ENCODE data around the gene CTBP1.
"Not testable (repeated sequence)": the region's sequence is repeated elsewhere in the genome, so short reads cannot be mapped to it uniquely, and the experiment has no call there.

The CTBP1 gene

GRCh38 chr4:1237981-1238675 lies 10.8 kb downstream of the CTBP1 start:
- H3K9me3 ChIP-seq (ENCODE audit: insufficient read depth, low read depth, low read length): no peaks in the 10 kb centered on the region
- H3K79me2 ChIP-seq (ENCODE audit: insufficient read depth, low read length): peaks cover 50% of the 10 kb centered on the region
- H3K36me3 ChIP-seq (ENCODE audit: insufficient read depth, low read length): peaks cover 74% of the 10 kb centered on the region; the same call in 1 of the 2 replicates
- no peak overlapping the region for H3K4me2 ChIP-seq (ENCODE audit: low read depth, low read length, poor library complexity, severe bottlenecking)
- no peaks in the 10 kb centered on the region for H3K9me2 ChIP-seq (replicated peaks; ENCODE audit: low read depth, low read length)
- H3K4me3 ChIP-seq (ENCODE audit: low read length, poor library complexity, severe bottlenecking): no peak overlapping the region
- no peak overlapping the region for H2AFZ ChIP-seq (ENCODE audit: low read length)
- peaks cover 49% of the 10 kb centered on the region for H4K20me1 ChIP-seq (ENCODE audit: insufficient read depth, low read length, poor library complexity, severe bottlenecking)
- H3K4me1 ChIP-seq (ENCODE audit: insufficient read depth, low read length, poor library complexity, severe bottlenecking): no peaks in the 10 kb centered on the region
- H3K27me3 ChIP-seq (ENCODE audit: insufficient read depth, low read length, poor library complexity, severe bottlenecking): no peaks in the 10 kb centered on the region
- no peaks in the 10 kb centered on the region for H3F3A ChIP-seq (ENCODE audit: low read depth)
- TF ChIP-seq EZH2phosphoT487 (IDR thresholded peaks at IDR 0.05; ENCODE audit: borderline replicate concordance): no peak
- no peak for TF ChIP-seq CTCF (conservative IDR thresholded peaks at IDR 0.05; ENCODE audit: low read length)
- no peak overlapping the region for H3K9ac ChIP-seq (ENCODE audit: low read depth, low read length, poor library complexity, severe bottlenecking)

GRCh38 chr4:1237261-1237660 lies 11.7 kb downstream of the CTBP1 start:
- not testable (repeated sequence) for H3F3A ChIP-seq (ENCODE audit: low read depth); H3K27me3 ChIP-seq (ENCODE audit: insufficient read depth, low read length, poor library complexity, severe bottlenecking); H3K4me2 ChIP-seq (ENCODE audit: low read depth, low read length, poor library complexity, severe bottlenecking); H2AFZ ChIP-seq (ENCODE audit: low read length); H3K9ac ChIP-seq (ENCODE audit: low read depth, low read length, poor library complexity, severe bottlenecking); H3K9me3 ChIP-seq (ENCODE audit: insufficient read depth, low read depth, low read length); H3K4me1 ChIP-seq (ENCODE audit: insufficient read depth, low read length, poor library complexity, severe bottlenecking); H3K4me3 ChIP-seq (ENCODE audit: low read length, poor library complexity, severe bottlenecking); H3K9me2 ChIP-seq (replicated peaks; ENCODE audit: low read depth, low read length)
- H4K20me1 ChIP-seq (ENCODE audit: insufficient read depth, low read length, poor library complexity, severe bottlenecking): peaks cover 40% of the 10 kb centered on the region
- peaks cover 41% of the 10 kb centered on the region for H3K79me2 ChIP-seq (ENCODE audit: insufficient read depth, low read length)
- peaks cover 82% of the 10 kb centered on the region; the same call in 1 of the 2 replicates for H3K36me3 ChIP-seq (ENCODE audit: insufficient read depth, low read length)

DNA sequence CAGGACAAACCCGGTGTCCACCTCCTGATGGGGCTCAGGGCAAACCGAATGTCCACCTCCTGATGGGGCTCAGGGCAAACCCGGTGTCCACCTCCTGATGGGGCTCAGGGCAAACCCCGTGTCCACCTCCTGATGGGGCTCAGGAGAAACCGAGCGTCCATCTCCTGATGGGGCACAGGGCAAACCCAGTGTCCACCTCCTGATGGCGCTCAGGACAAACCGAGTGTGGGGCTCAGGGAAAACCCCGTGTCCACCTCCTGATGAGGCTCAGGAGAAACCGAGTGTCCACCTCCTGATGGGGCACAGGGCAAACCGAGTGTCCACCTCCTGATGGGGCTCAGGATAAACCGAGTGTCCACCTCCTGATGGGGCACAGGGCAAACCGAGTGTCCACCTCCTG lies 12.1 kb downstream of the CTBP1 start:
- peaks cover 36% of the 10 kb centered on the region for H4K20me1 ChIP-seq (ENCODE audit: insufficient read depth, low read length, poor library complexity, severe bottlenecking)

DNA sequence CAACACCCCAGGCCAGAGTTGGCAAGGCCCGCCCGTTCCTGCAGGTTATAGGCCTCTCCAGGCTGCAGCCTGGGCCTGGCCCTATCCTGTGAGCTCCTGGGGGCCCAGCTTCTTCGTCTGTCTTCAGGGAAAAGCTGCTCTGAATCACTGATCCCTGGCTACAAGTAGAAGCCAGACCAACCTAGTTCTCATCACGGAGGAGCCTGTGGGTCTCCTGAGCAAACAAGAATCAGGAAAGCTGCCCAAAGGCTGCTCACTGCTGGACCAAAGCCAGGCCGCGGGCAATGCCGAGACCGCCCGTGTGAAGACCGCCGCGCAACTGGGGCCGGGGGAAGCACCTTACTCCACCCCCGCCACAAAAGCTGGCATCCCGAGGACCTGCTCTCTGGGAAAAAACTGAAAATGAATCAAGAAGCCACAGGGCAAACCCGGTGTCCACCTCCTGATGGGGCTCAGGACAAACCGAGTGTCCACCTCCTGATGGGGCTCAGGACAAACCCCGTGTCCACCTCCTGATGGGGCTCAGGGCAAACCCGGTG lies 12.8 kb downstream of the CTBP1 start:
- H3K9ac ChIP-seq (ENCODE audit: low read depth, low read length, poor library complexity, severe bottlenecking): no peak overlapping the region
- H3F3A ChIP-seq (ENCODE audit: low read depth): no peaks in the 10 kb centered on the region
- H3K9me2 ChIP-seq (replicated peaks; ENCODE audit: low read depth, low read length): no peaks in the 10 kb centered on the region
- H2AFZ ChIP-seq (ENCODE audit: low read length): no peak overlapping the region
- no peak for TF ChIP-seq CTCF (conservative IDR thresholded peaks at IDR 0.05; ENCODE audit: low read length)
- TF ChIP-seq EZH2phosphoT487 (IDR thresholded peaks at IDR 0.05; ENCODE audit: borderline replicate concordance): no peak
- no peaks in the 10 kb centered on the region for H3K9me3 ChIP-seq (ENCODE audit: insufficient read depth, low read depth, low read length)
- no peak overlapping the region for H3K4me2 ChIP-seq (ENCODE audit: low read depth, low read length, poor library complexity, severe bottlenecking)
- no peaks in the 10 kb centered on the region for H3K4me1 ChIP-seq (ENCODE audit: insufficient read depth, low read length, poor library complexity, severe bottlenecking)
- H3K79me2 ChIP-seq (ENCODE audit: insufficient read depth, low read length): peaks cover 31% of the 10 kb centered on the region; the same call in 1 of the 2 replicates
- peaks cover 29% of the 10 kb centered on the region for H4K20me1 ChIP-seq (ENCODE audit: insufficient read depth, low read length, poor library complexity, severe bottlenecking)
- peaks cover 86% of the 10 kb centered on the region; the same call in 1 of the 2 replicates for H3K36me3 ChIP-seq (ENCODE audit: insufficient read depth, low read length)
- H3K27me3 ChIP-seq (ENCODE audit: insufficient read depth, low read length, poor library complexity, severe bottlenecking): no peaks in the 10 kb centered on the region
- no peak overlapping the region for H3K4me3 ChIP-seq (ENCODE audit: low read length, poor library complexity, severe bottlenecking)

More for the DNA sequence above, 12.1 kb downstream of the CTBP1 start:
- not testable (repeated sequence) for H3K27me3 ChIP-seq (ENCODE audit: insufficient read depth, low read length, poor library complexity, severe bottlenecking); H3K4me3 ChIP-seq (ENCODE audit: low read length, poor library complexity, severe bottlenecking); H3K4me2 ChIP-seq (ENCODE audit: low read depth, low read length, poor library complexity, severe bottlenecking); H3F3A ChIP-seq (ENCODE audit: low read depth); H3K4me1 ChIP-seq (ENCODE audit: insufficient read depth, low read length, poor library complexity, severe bottlenecking); H2AFZ ChIP-seq (ENCODE audit: low read length); H3K9me2 ChIP-seq (replicated peaks; ENCODE audit: low read depth, low read length); H3K9ac ChIP-seq (ENCODE audit: low read depth, low read length, poor library complexity, severe bottlenecking); H3K9me3 ChIP-seq (ENCODE audit: insufficient read depth, low read depth, low read length)
- peaks cover 82% of the 10 kb centered on the region; the same call in 1 of the 2 replicates for H3K36me3 ChIP-seq (ENCODE audit: insufficient read depth, low read length)
- peaks cover 37% of the 10 kb centered on the region; the same call in 1 of the 2 replicates for H3K79me2 ChIP-seq (ENCODE audit: insufficient read depth, low read length)
